ENCODE data around the gene ADD3. TPM values are rescaled to one million over a fixed set of nuclear protein-coding genes. Genes with fewer than 3 reads are reported as not detected.

Gene ADD3
- total RNA-seq, 2 donors from 2014 or later, result 158 to 377 TPM

DNA sequence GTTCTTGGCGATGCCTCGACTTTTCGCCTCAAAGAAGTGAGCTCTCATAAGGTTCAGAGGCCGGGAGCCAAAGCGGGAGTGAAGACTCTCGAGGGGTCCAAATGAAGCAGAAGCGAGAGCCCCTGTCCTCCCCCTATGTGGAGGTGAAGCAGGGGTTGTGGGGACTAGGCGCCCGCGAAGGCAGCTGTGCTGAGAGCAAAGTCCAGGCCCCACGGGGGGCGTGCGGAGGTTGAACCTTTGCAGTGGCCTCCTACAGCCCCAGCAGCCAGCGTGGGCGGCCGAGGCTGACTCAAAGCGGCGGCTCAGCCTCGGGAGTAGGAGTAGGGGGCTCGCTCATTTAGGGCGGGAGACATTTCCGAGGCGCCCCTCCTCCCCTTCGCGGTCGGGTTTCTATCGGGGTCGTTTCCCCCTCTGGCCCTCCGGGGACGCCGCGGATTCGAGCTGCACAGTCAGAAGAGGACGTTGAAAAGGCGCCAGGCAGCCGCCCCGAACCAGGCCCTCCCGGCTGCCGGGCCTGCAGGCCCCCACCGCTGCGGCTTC is 553 bp upstream of the ADD3 start:
- Histone ChIP-seq H3K36me3 (no peaks in the 10 kb centered on the region), H3K9me3 (no peaks in the 10 kb centered on the region), H3K27me3 (no peaks in the 10 kb centered on the region), H3K4me1 (peaks cover 0 to 61% of the 10 kb centered on the region in 2 donors), H3K4me3 (peak overlapping the region; percentile 96 to 99), H3K27ac (peak overlapping the region; percentile 94 to 95)
- TF ChIP-seq, protein P1, sequence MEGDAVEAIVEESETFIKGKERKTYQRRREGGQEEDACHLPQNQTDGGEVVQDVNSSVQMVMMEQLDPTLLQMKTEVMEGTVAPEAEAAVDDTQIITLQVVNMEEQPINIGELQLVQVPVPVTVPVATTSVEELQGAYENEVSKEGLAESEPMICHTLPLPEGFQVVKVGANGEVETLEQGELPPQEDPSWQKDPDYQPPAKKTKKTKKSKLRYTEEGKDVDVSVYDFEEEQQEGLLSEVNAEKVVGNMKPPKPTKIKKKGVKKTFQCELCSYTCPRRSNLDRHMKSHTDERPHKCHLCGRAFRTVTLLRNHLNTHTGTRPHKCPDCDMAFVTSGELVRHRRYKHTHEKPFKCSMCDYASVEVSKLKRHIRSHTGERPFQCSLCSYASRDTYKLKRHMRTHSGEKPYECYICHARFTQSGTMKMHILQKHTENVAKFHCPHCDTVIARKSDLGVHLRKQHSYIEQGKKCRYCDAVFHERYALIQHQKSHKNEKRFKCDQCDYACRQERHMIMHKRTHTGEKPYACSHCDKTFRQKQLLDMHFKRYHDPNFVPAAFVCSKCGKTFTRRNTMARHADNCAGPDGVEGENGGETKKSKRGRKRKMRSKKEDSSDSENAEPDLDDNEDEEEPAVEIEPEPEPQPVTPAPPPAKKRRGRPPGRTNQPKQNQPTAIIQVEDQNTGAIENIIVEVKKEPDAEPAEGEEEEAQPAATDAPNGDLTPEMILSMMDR (IDR thresholded peaks at IDR 0.05), result no peak
- DNase-seq (ENCODE audit: low spot score), result peak; percentile 66

DNA sequence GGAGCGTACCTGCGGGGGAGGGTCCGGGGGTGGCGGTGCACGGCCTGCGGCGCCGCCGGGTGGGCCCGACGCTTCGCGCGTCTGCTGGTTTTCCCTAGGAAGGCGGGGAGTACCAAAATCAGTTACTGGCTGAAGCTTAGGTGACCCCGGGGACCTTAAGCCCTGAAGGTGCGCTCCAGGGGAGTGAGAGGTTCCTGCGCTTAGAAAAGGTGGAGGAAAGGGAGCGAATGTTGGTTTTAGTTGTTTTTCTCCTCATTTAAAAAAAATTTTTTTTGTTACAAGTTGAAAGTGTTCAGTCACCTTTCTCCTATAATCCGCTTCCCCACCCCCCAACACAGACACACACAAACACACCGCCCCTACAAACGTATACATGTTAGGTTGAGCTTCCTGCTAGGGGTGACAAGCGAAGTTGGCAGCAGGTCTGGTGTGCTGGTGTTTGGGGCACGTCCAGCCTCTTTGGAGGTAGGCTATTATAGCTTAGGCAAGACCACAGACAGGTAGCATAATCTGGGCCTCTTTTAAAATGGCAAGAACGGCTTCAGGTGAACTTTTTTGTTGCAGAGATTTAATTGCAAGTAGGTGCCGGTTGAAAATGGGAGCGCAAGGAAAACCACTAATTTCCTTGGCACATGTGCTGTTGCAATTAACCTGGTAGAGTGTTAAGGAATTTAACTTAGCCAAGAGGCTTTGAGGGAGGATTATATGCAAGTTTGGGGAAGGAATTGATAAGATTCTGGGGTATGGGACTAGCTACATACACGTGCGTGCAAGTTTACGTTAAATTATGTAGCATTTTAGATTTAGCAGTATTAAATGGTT is 945 bp downstream of the ADD3 start:
- peak overlapping the region; percentile 94 to 95 for H3K27ac ChIP-seq
- no peaks in the 10 kb centered on the region for H3K36me3 ChIP-seq
- TF ChIP-seq, protein P1 (IDR thresholded peaks at IDR 0.05), result peak in 1 of 2 donors; percentile 21
- no peaks in the 10 kb centered on the region for H3K9me3 ChIP-seq
- no peaks in the 10 kb centered on the region for H3K27me3 ChIP-seq
- H3K4me1 ChIP-seq, result peaks cover 0 to 71% of the 10 kb centered on the region in 2 donors
- H3K4me3 ChIP-seq, result peak overlapping the region; percentile 96 to 99
- DNase-seq (ENCODE audit: low spot score), result no peak

- H3K4me1 ChIP-seq, result peaks cover 0 to 72% of the 10 kb centered on the region in 2 donors
- TF ChIP-seq, protein P1 (IDR thresholded peaks at IDR 0.05), result no peak
- no peak for DNase-seq (ENCODE audit: low spot score)
- H3K36me3 ChIP-seq, result no peaks in the 10 kb centered on the region
- H3K27ac ChIP-seq, result peak overlapping the region; percentile 94 to 95
- H3K4me3 ChIP-seq, result peak overlapping the region; percentile 96 to 99
- H3K9me3 ChIP-seq, result no peaks in the 10 kb centered on the region
- H3K27me3 ChIP-seq, result no peaks in the 10 kb centered on the region
Observed at GRCh38 chr10:110009736-110010475, 2.1 kb downstream of the ADD3 start.

- Histone ChIP-seq H3K27me3 (no peaks in the 10 kb centered on the region), H3K27ac (peak overlapping the region; percentile 94 to 95), H3K4me3 (peak overlapping the region in 1 of 2 donors; percentile 99), H3K36me3 (no peaks in the 10 kb centered on the region), H3K4me1 (peaks cover 0 to 69% of the 10 kb centered on the region in 2 donors), H3K9me3 (no peaks in the 10 kb centered on the region)
- no peak for DNase-seq (ENCODE audit: low spot score)
- TF ChIP-seq, protein P1 (IDR thresholded peaks at IDR 0.05), result no peak
Observed at GRCh38 chr10:110010486-110011378, 2.9 kb downstream of the ADD3 start.

DNA sequence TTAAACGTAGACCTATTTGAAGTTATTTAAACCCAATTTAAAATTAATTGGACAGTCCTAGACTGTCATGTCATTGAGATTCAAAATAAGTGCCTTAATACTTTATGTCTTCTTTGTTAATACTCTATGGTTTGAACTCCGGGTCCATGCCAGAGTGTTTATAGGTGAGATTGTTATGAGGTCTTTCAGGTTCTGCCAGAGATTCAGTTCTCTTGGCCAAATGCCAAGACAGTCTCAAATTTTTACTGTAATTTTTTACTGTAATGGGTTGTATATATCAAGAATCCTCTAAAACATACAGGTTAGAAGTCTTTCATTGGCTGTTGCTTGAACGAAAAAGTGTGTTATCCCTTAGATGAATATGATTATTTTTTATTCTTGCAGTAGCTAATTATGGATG is 3.9 kb downstream of the ADD3 start:
- H3K27me3 ChIP-seq, result no peaks in the 10 kb centered on the region
- H3K4me3 ChIP-seq, result no peak overlapping the region
- no peak for DNase-seq (ENCODE audit: low spot score)
- H3K4me1 ChIP-seq, result peaks cover 0 to 70% of the 10 kb centered on the region in 2 donors
- H3K9me3 ChIP-seq, result no peaks in the 10 kb centered on the region
- no peaks in the 10 kb centered on the region for H3K36me3 ChIP-seq
- H3K27ac ChIP-seq, result no peak overlapping the region
- TF ChIP-seq, protein P1 (IDR thresholded peaks at IDR 0.05), result no peak

All from right atrium auricular region (tissue), 2 donors.